ENCODE measurements around the gene OR13C3. TPM values are rescaled to one million over a fixed set of nuclear protein-coding genes. Genes with fewer than 3 reads are reported as not detected.

The OR13C3 gene
- polyA plus RNA-seq (2012; ENCODE audit: insufficient read depth, insufficient read length, low read depth) = not detected

- TF ChIP-seq CTCF (IDR thresholded peaks at IDR 0.05; ENCODE audit: low read depth, low read length) = no peak
- DNase-seq = no peak
- Histone ChIP-seq H3K4me1 (no peaks in the 10 kb centered on the region), H3K9me3 (no peaks in the 10 kb centered on the region), H3K36me3 (no peaks in the 10 kb centered on the region), H3K4me3 (ENCODE audit: low read depth, low read length) (no peak within 1 kb of the TSS), H3K27me3 (no peaks in the 10 kb centered on the region)
These were observed at the start of gene OR13C3 for GRCh38 chr9:104536756-104537155. TSS of gene OR13C3 (minus strand) at chr9:104536856. CDS start at chr9:104536723, 133 bp downstream.

- no peaks in the 10 kb centered on the region for H3K36me3 ChIP-seq
- H3K27me3 ChIP-seq = no peaks in the 10 kb centered on the region
- no peak for TF ChIP-seq CTCF (IDR thresholded peaks at IDR 0.05; ENCODE audit: low read depth, low read length)
- H3K4me3 ChIP-seq (ENCODE audit: low read depth, low read length) = no peak overlapping the region
- DNase-seq = no peak
- H3K9me3 ChIP-seq = no peaks in the 10 kb centered on the region
- H3K4me1 ChIP-seq = no peaks in the 10 kb centered on the region
These were observed 43.9 kb upstream of the OR13C3 start for GRCh38 chr9:104580562-104580961.

- no peaks in the 10 kb centered on the region for H3K27me3 ChIP-seq
- no peaks in the 10 kb centered on the region for H3K9me3 ChIP-seq
- TF ChIP-seq CTCF (IDR thresholded peaks at IDR 0.05; ENCODE audit: low read depth, low read length) = no peak
- DNase-seq = no peak
- H3K4me3 ChIP-seq (ENCODE audit: low read depth, low read length) = no peak overlapping the region
- no peaks in the 10 kb centered on the region for H3K36me3 ChIP-seq
- H3K4me1 ChIP-seq = no peaks in the 10 kb centered on the region
These were observed 40.6 kb upstream of the OR13C3 start for GRCh38 chr9:104577263-104577662.

- H3K4me1 ChIP-seq = no peaks in the 10 kb centered on the region
- H3K4me3 ChIP-seq (ENCODE audit: low read depth, low read length) = no peak overlapping the region
- H3K9me3 ChIP-seq = no peaks in the 10 kb centered on the region
- H3K36me3 ChIP-seq = no peaks in the 10 kb centered on the region
- H3K27me3 ChIP-seq = no peaks in the 10 kb centered on the region
- TF ChIP-seq CTCF (IDR thresholded peaks at IDR 0.05; ENCODE audit: low read depth, low read length) = no peak
- DNase-seq = no peak
These were observed 38.8 kb upstream of the OR13C3 start for GRCh38 chr9:104575456-104575855.

- DNase-seq = no peak
- no peaks in the 10 kb centered on the region for H3K9me3 ChIP-seq
- no peaks in the 10 kb centered on the region for H3K36me3 ChIP-seq
- no peaks in the 10 kb centered on the region for H3K27me3 ChIP-seq
- no peak overlapping the region for H3K4me3 ChIP-seq (ENCODE audit: low read depth, low read length)
- H3K4me1 ChIP-seq = no peaks in the 10 kb centered on the region
- no peak for TF ChIP-seq CTCF (IDR thresholded peaks at IDR 0.05; ENCODE audit: low read depth, low read length)
These were observed 36.0 kb upstream of the OR13C3 start for GRCh38 chr9:104572612-104573011.

GRCh38 chr9:104568868-104569267 is 32.2 kb upstream of the OR13C3 start, which contains the start of gene OR13C8:
TSS of gene OR13C8 (plus strand) at chr9:104569168. CDS start at chr9:104569168, 0 bp downstream.
- no peak for TF ChIP-seq CTCF (IDR thresholded peaks at IDR 0.05; ENCODE audit: low read depth, low read length)
- no peak for DNase-seq
- Histone ChIP-seq H3K4me1 (no peaks in the 10 kb centered on the region), H3K36me3 (no peaks in the 10 kb centered on the region), H3K4me3 (ENCODE audit: low read depth, low read length) (no peak within 1 kb of the TSS), H3K9me3 (no peaks in the 10 kb centered on the region), H3K27me3 (no peaks in the 10 kb centered on the region)
